Stimulated activated CD8-positive, alpha-beta memory T cell treated with anti-CD3 and anti-CD28 coated beads, Interleukin-7, amount 100 ng/mL, for 4 hours (primary cell): ENCODE results near the gene RFX8.
"Not testable (repeated sequence)": the region's sequence is repeated elsewhere in the genome, so short reads cannot be mapped to it uniquely, and the experiment has no call there.

Source experiments
- DNase-seq, 2 donors: peaks; one replicate each; pipeline ENCODE4 v3.0.0-alpha.2; 2020; ENCODE audit warnings: low read depth in 2 of 2

Gene RFX8

DNA sequence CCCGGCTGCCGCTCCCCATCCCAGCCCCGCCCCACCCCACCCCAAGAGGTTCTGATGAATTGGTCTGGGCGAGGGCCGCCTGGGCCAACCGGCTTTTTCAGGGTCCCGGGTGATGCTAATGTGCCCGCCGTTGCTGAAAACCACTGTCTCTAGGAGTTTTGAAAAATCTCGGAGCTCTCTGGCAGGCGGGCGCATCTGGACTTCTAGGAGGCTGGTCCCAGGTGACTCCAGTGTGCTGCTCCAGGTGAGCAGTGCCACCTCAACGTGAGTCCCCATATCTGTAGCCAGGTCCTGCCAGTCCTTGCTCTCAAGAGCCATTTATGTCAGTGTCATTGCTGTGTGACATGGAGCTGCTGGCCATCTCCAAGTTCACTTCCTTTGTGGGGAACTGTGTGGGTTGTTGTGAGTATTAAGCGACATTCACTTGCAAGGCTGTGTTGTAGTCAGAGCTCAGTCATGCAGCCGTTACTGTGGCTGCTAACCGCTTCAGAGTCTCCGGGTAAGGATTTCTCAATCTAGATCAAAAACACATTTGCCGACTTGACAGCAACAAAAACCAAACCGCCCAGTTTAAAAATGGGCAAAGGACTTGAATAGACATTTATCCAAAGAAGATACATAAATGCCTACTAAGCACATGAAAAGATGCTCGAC lies at the start of gene RFX8:
RFX8 (minus strand) TSS at position 382 of the 654 bp plus-strand sequence. CDS start 8,264 bp downstream, outside the sequence.
- peak; percentile 29 to 37 for DNase-seq

DNA sequence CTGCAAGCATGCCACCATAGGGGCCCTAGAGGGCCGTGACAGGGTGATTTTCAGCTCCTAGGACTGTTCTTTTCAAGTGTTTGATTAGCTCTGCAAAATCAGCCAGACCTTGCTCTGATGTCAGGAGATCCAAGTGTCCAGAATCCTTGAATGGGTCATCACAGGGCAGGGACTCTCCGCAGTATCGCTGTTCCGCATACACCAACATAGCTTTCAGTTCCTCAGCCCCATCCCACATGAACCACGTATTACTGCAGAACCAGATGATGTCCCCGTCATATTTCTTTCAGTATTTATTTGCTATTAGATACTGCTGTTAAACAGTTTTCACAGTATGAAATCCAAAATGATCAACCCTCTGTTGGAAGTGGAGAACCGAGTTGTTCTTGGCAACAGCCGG lies 46.6 kb upstream of the RFX8 start:
- no peak for DNase-seq

DNA sequence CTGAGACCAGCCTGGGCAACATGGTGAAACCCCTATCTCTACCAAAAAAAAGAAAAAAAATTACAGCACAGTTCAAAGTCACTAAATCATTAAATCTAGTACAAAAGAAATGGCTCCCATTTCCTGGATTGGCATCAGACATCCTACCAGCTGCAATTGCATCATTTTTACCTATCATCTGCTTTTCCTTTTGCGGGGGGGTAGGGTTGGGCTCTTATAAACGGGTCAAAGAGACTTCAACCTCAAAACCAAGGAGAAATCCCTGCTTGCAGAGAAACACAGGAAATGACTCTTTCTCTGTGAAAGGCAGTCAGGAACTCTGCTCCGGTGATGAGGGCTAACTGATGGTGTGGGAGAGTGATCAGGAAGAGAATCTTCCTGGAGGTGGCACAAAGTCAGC lies 45.3 kb upstream of the RFX8 start:
- DNase-seq, result no peak

DNA sequence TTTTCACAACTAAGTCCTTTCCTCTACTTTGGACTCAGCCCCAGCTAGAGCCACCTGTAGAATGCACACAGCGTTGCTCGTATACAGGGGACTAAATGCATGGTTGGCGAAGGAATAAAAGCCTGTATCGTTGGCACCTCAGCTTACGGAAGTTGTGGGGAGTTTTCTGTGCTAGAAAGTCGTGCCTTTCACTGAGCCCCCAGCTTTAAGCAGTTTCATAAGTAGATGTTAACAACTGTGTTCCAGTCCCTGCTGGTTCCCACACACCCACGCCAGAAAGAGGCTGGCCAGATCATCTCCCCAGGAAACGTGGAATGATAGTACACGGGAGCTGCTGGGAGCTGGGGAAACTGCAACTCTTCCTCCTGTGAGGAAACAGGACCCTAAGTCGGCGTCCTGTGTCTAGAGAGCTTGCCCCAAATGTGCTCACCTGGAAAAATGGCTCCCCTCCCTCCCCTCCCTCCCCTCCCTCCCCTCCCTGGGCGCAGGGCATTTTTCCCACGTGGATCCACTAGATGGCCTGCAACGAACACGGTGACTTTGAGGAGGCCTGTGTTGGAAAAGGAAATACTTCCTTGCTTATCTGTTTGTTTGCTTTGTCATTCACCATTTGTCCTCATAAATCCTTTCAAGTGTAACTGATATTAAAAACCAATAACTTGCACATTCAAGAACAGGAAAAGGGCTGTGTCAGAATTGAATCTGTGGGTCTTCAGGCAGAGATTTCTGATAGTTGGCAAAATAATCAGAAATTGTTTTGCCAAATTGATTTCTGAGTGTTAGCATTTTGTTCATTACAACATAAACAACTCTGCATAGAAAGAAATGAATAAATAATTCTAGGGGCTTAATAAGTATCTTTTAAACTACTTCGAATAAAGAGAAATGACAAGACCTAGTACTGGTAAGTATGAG lies 43.9 kb upstream of the RFX8 start:
- no peak for DNase-seq

DNA sequence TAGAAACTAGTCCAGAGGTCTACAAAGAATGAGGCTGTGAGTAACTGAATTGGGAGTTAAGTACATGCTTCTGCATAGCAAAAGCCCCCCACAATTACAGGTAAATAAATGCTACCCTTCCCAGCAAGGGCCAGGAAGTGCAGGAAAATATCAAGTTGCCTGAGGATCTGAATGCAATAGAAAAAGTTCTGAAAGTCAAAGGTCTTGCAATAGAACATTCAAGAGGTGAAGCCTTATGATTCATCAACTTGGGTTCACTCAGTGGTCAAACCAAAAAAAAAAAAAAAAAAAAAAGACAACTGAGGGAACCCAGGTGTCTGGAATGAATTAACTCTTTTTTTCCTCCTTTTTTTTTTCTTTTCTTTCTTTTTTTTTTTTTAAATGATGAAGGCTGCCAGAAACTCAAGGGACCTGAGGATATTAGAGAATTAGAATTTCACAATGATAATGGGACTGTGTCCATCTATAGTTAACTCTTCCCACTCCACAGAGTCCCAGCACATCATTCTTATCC lies 42.9 kb upstream of the RFX8 start:
- DNase-seq, result no peak

DNA sequence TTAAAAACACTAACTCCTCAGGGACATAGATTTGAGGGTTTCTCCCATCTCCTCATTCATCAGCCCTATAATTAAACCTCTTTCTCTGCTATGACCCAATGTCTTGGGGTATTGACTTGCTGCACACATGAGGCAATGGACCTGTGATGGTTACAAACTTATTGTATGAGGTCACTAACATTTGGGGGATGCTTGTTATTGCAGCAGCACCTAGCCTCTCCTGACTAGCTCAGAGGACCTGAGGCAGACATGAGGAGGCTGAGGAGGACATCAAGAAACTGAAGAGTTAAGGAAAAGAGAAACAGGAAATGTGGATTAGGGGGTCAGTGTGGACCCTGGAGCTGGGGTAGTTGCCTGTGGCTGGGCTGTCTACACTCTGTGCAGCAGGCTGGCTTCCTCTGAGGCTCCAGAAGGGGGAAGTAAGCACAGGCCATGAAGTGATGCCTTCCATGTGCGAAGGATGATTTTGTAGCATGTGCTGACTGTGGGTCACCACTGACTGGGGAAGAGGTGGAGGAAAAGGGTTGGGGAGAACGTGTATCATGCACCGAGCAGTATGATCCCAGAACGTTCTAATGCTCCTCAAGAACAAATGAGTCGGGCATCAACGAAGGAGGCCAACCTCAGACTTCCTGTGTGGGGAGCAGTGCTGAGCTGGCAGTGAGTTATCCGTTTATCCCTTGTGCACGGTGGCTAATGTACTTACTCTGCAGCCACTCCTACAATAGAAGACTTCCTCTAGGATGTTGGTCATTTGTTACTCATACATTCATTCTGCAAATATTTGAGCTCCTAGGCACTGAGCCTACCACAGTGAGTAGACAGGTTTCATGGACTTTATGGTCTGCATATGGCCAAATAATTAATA lies 42.1 kb upstream of the RFX8 start:
- no peak for DNase-seq

DNA sequence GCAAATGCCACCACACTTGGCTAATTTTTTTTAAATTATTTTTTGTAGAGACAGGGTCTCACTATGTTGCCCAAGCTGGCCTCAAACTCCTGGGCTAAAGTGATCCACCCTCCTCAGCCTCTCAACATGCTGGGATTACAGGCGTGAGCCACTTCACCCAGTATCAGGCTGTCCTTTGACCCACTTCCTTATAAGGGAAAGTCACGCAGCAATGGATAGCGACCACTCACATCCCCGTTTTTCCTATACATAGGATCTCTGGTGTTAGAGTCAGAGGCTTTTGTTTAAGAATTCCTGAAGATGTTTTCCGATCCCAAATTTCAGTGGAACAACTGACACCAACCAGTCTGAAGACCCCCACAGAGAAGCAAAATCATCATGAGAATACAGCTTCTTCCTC lies 41.4 kb upstream of the RFX8 start:
- no peak for DNase-seq

DNA sequence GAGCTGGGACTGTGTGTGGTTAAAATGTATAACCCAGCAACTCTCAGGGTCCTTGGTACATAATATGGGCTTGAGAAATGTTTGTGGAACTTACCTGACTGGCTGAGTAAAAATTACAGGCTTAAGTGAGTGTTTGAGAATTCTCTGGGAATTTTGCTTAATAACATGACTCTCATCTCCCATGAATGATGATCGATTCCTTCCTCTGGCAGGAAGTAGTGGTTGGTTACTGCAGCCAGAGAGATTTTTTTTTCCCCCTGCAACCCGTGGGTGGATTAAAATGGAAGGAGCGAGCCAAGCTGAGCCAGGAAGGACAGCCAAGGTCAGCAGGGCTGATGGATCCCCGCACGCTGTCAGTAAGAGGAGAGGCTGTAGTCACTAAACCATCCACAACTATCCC lies 40.6 kb upstream of the RFX8 start:
- DNase-seq, result no peak

DNA sequence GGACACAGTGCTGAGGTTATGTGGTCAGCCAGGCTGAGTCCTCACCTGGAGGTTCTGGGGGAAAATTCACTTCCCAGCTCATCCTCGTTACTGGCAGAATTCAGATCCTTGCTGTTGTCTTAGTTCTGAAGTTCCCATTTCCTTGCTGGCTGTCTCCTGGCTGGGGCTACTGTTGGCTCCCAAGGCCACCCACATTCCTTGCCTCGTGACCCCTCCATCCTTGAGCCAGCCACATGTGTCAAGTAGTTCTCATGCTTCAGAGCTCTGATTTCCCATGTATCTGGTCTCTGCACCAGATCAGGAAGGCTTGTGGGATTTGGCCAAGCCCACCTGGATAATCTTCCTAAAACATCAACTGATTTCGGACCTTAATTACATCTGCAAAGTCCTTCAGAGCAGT lies 38.1 kb upstream of the RFX8 start:
- DNase-seq, result no peak

DNA sequence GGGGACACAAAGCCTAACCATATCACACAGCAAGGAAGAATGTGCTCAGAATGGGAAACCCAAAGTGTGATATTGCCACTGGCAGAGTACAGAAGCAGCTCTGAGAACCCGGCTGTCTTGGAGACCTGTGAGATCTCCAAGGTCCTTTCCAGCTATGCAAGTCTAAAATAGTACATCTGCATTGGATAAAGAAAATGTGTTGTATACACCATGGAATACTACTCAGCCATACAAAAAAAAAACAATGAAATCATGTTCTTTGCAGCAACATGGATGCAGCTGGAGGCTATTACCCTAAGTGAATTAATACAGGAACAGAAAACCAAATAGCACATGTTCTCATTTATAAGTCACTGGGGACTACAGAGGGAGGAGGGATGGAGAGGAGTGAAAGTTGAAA lies 36.5 kb upstream of the RFX8 start:
- no peak for DNase-seq

DNA sequence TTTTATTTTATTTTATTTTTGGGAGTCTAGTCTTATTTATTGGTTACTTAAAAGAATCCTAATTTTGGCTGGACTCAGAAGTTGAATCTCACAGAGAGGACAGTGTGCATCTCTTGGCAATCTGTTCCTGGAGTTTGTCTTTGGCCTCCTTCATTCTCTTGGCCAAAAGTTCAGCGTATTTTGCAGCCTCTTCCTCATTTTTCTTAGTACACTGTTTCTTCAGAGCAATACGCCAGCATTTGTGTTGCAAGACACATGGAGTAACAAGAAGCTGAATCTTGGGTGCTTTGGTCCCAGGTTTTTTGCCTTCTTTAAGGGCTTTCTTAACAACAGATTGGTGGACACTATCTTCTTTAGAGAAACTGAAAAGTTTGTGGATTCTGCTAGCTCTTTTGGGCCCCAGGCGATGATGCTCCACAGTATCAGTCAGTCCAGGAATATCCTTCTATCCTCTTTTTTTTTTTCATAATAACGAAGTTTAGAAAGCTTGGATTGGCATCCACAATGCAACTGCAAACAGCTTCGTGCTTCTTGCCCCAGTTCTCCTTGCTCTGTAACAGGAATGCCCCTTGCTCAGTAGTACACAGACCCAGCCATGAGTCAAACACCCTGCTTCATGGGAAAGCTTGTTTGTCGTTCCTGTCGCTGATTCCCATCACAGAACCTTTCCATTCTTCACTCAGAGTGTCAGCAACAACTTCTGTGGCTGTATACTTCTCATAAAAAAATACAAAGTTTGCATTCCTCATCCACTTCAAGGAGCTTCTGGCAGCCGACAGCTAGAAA lies 34.8 kb upstream of the RFX8 start:
- no peak for DNase-seq

DNA sequence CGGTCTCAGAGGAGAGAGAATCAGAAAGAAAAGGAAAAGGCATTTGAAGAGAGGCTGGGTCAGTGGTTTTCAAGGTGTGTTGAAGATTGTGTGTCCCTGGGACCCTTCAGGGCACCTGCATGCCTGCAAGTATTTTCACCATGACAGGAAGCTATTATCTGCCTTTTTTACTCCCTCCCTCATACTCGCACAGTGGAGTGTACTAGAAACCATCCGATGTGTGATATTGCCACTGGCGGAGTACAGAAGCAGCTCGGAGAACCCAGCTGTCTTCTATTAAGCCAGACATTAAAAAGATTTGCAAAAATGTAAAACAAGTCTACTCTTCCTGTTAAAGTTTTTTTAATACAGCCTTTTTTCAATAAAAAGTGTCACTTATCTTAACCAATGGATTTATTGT lies 33.7 kb upstream of the RFX8 start:
- DNase-seq, result no peak

DNA sequence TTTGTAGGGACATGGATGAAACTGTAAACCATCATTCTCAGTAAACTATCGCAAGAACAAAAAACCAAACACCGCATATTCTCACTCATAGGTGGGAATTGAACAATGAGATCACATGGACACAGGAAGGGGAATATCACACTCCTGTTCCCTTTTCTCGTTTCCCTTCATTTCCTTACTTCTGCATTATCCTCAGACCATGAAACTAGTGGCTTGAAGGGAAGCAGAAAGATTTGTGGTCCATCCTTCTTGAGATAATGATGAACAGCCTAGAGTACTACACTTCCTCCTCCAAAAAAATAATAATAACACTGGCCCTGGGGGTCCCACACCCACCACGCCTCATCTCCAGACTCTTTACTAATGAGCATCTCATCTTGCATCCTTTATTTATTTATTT lies 30.4 kb upstream of the RFX8 start:
- DNase-seq, result not testable (repeated sequence)

DNA sequence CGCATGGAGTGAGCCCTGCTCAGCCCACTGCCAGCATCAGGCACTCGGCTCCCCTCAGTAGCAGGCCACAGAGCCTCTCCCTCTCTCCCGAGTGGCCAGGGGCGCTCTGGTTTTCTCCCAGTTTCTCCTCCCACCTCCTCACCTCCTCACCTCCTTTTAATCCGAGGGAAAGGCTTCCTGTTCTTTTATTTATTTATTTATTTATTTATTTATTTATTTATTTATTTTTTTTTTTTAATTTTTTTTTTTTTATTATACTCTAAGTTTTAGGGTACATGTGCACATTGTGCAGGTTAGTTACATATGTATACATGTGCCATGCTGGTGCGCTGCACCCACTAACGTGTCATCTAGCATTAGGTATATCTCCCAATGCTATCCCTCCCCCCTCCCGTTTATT lies 29.8 kb upstream of the RFX8 start:
- DNase-seq, result not testable (repeated sequence)

DNA sequence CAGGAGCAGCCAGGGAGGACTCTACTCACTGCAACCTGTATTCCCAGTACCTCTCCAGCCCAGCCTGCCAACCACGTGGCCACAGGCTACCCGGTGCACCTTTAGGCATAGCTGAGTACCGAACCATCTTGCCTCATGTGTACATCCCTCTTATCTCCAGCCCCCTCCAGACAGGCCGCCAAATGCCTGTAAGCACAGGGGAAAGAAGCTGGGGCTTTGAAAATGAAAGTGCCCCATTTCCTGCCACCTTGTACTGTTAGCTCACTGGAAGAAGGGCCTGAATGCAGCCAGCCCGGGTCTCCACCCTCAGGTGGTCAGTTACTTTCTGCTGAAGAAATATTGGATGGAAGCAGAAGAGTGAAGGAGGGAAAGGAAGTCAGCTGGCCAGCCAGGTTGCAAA lies 27.2 kb upstream of the RFX8 start:
- DNase-seq, result no peak

DNA sequence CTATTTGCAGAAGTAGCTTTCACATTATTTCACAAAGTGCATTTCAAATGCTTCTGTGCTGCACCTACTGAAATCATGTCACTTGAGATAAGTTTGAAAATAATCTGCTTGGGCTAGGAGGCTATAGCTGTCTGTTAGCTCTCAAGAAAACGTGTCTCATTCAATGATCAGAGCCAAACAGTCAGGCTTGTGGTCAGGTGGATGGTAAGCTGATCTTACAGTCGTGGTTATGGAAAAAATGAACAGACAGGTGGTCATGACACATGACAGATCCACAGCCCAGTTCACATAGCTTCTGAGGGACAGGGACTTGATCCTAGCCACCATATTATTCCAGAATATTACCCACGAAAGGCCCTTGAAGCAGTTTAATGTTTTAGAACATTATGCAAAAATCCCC lies 26.5 kb upstream of the RFX8 start:
- no peak for DNase-seq

DNA sequence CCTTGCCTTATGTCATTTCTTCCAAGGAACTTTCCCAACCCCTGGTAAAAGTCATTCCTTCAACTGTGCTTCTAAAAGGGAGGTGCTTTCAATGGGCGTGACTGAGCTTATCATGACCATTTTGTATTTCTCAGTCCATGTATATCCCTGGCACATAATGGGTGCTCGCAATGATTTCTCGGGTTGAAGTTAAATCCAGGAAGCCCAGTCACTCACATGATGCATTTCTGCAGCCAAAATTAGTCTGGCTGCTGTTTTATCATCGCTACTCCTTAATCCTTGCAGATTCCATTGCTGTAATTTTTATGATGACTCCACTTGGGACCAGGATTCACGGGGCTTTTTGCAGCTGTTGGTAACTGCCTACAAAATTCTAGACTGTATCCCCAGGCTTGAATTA lies 25.9 kb upstream of the RFX8 start:
- no peak for DNase-seq

DNA sequence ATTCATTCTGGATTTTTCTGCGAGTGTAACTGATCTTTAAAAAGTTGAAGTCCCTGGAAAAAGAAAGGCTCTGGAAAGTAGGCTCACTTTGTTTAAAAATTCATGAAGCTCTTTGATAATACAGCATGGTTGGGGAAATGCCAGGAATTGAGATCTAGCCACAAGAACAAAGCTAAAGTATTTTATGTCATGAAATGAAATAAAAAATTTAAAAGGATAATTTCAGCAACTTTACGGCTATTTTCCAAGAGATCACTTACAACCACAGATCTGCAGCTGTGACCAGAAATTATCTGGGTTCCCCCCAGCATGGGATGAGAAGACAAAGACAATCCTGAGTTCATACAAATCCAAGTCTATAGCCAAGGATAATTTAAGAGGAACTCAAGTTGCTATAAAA lies 25.3 kb upstream of the RFX8 start:
- DNase-seq, result no peak

DNA sequence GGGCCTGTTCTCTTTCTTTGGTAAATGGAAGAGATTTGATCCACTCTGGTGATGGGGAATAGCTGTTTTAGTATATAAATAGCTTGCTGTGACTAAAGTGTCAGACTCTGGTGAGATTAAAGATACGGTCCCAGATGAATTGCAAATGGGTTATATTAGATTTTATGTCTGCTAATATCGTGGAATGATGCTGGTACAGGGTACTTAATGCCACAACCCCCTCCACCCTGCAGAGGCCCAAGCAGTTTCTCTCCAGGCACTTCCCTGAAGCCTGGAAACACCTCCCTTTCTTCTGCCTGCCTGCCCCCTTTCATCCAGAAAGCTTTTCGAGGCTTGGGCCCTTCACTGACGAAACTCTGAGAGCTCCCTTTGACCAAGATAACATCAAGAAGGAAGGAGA lies 21.4 kb upstream of the RFX8 start:
- no peak for DNase-seq

DNA sequence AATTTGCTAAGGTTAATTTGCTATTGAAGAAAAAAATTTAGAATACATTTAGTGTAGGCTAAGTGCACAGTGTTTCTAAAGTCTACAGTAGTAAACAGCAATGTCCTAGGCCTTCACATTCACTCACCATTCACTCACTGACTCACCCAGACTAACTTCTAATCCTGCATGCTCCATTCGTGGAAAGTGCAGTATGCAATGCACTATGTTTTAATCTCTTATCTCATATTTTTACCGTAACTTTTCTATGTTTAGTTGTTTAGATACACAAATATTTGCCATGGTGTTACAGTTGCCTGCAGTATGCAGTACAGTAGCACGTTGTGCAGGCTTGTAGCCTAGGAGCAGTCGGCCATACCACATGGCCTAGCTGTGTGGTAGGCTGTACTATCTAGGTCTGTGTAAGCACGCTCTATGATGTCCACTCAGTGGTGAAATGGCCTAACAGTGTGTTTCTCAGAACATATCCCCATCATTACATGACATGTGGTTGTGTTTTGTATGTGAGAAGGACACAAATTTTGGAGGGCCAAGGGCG lies 18.1 kb upstream of the RFX8 start:
- DNase-seq, result no peak

DNA sequence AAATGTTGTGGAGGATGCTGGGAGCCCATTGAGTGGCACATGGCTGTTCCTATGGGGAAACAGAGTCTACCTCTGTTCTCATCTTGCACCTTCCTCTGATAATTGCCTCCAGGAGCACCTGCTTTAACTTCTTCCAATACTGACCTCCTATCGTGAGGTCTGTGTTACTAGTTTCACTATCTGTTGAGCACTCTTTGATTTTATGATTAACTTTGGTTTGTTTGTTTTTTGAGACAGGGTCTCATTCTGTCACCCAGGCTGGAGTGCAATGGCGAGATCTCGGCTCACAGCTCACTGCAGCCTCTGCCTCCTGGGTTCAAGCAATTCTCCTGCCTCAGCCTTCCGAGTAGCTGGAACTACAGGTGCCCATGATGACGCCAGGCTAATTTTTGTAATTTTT lies 12.1 kb upstream of the RFX8 start:
- no peak for DNase-seq
